Caco-2 (cell line): ENCODE results near the gene NPHP4. TPM values are rescaled to one million over a fixed set of nuclear protein-coding genes. Genes with fewer than 3 reads are reported as not detected.

Experiments used
- BruUV-seq: library from RNA; stranded (reverse); fragments of 400-500 nt; replicated peaks from 2 replicates; lab custom pipeline; 2021; lab: Mats Ljungman, UMichigan
- CTCF ChIA-PET: fragments of 300-600 bp; sonication (Branson Sonifier 250); formaldehyde crosslinking; loops from one replicate; lab custom pipeline; 2022; ENCODE audit warnings: antibody characterized with exemption; lab: Charles Lee
- POLR2A ChIA-PET: fragments of 300-600 bp; sonication (Branson Sonifier 250); formaldehyde crosslinking; loops from one replicate; lab custom pipeline; 2022; ENCODE audit warnings: antibody characterized with exemption; lab: Charles Lee
- DNase-seq, 2 experiments: peaks; one replicate each; pipeline versions ENCODE4 v3.0.0 to v3.0.0-alpha.2; 2020 to 2022
- H3K27me3 ChIP-seq: replicated peaks from 2 replicates; pipeline ENCODE4 v1.6.0; 2011; ENCODE audit warnings: low read length; ENCODE audit not compliant: control insufficient read depth, insufficient read depth
- H3K36me3 ChIP-seq: 2 replicates; pipeline ENCODE4 v1.5.1; 2011; ENCODE audit warnings: low read length; ENCODE audit not compliant: control insufficient read depth, insufficient read depth
- H3K4me1 ChIP-seq: fragments of 250-450 bp; sonication (Bioruptor Pico); 2 replicates; pipeline ENCODE4 v1.5.1; 2020; ENCODE audit warnings: mild to moderate bottlenecking
- H3K4me3 ChIP-seq: 2 replicates; pipeline ENCODE4 v1.5.1; 2011; ENCODE audit warnings: low read depth, mild to moderate bottlenecking, control low read depth, low read length
- H3K9me3 ChIP-seq: fragments of 250-450 bp; sonication (Bioruptor Pico); 2 replicates; pipeline ENCODE4 v1.5.1; 2020; ENCODE audit warnings: mild to moderate bottlenecking, moderate library complexity
- H3K27ac Mint-ChIP-seq: one replicate; pipeline ENCODE4 v1.8.0; 2022; ENCODE audit warnings: mixed read lengths; ENCODE audit not compliant: unreplicated experiment
- H3K27me3 Mint-ChIP-seq: one replicate; pipeline ENCODE4 v1.8.0; 2022; ENCODE audit warnings: mixed read lengths; ENCODE audit not compliant: insufficient read depth, unreplicated experiment
- H3K36me3 Mint-ChIP-seq: one replicate; pipeline ENCODE4 v1.8.0; 2022; ENCODE audit warnings: mild to moderate bottlenecking, mixed read lengths; ENCODE audit not compliant: insufficient read depth, unreplicated experiment
- H3K4me1 Mint-ChIP-seq: one replicate; pipeline ENCODE4 v1.8.0; 2022; ENCODE audit warnings: low read depth, mixed read lengths; ENCODE audit not compliant: unreplicated experiment
- H3K4me3 Mint-ChIP-seq: one replicate; pipeline ENCODE4 v1.8.0; 2022; ENCODE audit warnings: mild to moderate bottlenecking, moderate library complexity, mixed read lengths; ENCODE audit not compliant: unreplicated experiment
- H3K9me3 Mint-ChIP-seq: one replicate; pipeline ENCODE4 v1.8.0; 2022; ENCODE audit warnings: mixed read lengths; ENCODE audit not compliant: unreplicated experiment
- CTCF ChIP-seq, 2 experiments: fragments of 200-600 bp in 1 of 2; IDR thresholded peaks; 1 replicate in 1 of 2; 2 replicates in 1 of 2; pipeline versions ENCODE4 v1.5.1 to v1.8.0; 2011 to 2022; ENCODE audit warnings: antibody characterized with exemption in 1 of 2, control low read depth in 1 of 2, inconsistent platforms in 1 of 2, low read depth in 1 of 2, low read length in 1 of 2, mild to moderate bottlenecking in 1 of 2, moderate library complexity in 1 of 2; ENCODE audit not compliant: insufficient read depth in 1 of 2, severe bottlenecking in 1 of 2, unreplicated experiment in 1 of 2
- intact Hi-C: fragments of 100-400 bp; cut with micrococcal nuclease; formaldehyde crosslinking; loops from one replicate; pipeline ENCODE4 v1.10.0; 2022; ENCODE audit not compliant: unreplicated experiment
- total RNA-seq: library from RNA; stranded (reverse); gene quantifications from 2 replicates; pipeline ENCODE4 v1.2.3, GENCODE V29; 2022

The NPHP4 gene
- total RNA-seq, 1 experiment from 2014 or later = 12.3 TPM

GRCh38 chr1:5933676-5934057 is 58.6 kb downstream of the NPHP4 start:
- Mint-ChIP-seq H3K27me3 (no peaks in the 10 kb centered on the region), H3K9me3 (no peaks in the 10 kb centered on the region), H3K27ac (no peak overlapping the region), H3K4me3 (no peak overlapping the region), H3K36me3 (no peaks in the 10 kb centered on the region), H3K4me1 (no peaks in the 10 kb centered on the region)
- POLR2A ChIA-PET = no interaction called here
- H3K27me3 ChIP-seq = no peaks in the 10 kb centered on the region
- H3K4me3 ChIP-seq = no peak overlapping the region
- no peaks in the 10 kb centered on the region for H3K4me1 ChIP-seq
- no peaks in the 10 kb centered on the region for H3K36me3 ChIP-seq
- DNase-seq = no peak
- intact Hi-C loops = no loop called here
- TF ChIP-seq CTCF (IDR thresholded peaks at IDR 0.05; ENCODE audit: insufficient read depth in 1 of 2, low read depth in 1 of 2, low read length in 1 of 2, severe bottlenecking in 1 of 2, unreplicated experiment in 1 of 2) = no peak
- no TSS peak for BruUV-seq
- H3K9me3 ChIP-seq = no peaks in the 10 kb centered on the region
- CTCF ChIA-PET = no interaction called here

GRCh38 chr1:5933050-5933449 is 59.2 kb downstream of the NPHP4 start:
- CTCF ChIA-PET = no interaction called here
- no peaks in the 10 kb centered on the region for H3K36me3 Mint-ChIP-seq

GRCh38 chr1:5928714-5929400 is 63.4 kb downstream of the NPHP4 start:
- POLR2A ChIA-PET = no interaction called here
- no peak overlapping the region for H3K4me3 Mint-ChIP-seq
- BruUV-seq = no TSS peak
- H3K9me3 ChIP-seq = no peaks in the 10 kb centered on the region
- no peaks in the 10 kb centered on the region for H3K27me3 ChIP-seq
- H3K36me3 ChIP-seq = no peaks in the 10 kb centered on the region
- no peak overlapping the region for H3K27ac Mint-ChIP-seq
- no peak for DNase-seq
- H3K4me1 ChIP-seq = no peaks in the 10 kb centered on the region
- intact Hi-C loops = no loop called here
- no peaks in the 10 kb centered on the region for H3K9me3 Mint-ChIP-seq
- no peaks in the 10 kb centered on the region for H3K4me1 Mint-ChIP-seq
- H3K27me3 Mint-ChIP-seq = no peaks in the 10 kb centered on the region
- TF ChIP-seq CTCF (IDR thresholded peaks at IDR 0.05; ENCODE audit: insufficient read depth in 1 of 2, low read depth in 1 of 2, low read length in 1 of 2, severe bottlenecking in 1 of 2, unreplicated experiment in 1 of 2) = no peak
- no peak overlapping the region for H3K4me3 ChIP-seq
- CTCF ChIA-PET = no interaction called here
- H3K36me3 Mint-ChIP-seq = no peaks in the 10 kb centered on the region

More at GRCh38 chr1:5933050-5933449, 59.2 kb downstream of the NPHP4 start:
- Histone ChIP-seq H3K4me3 (no peak overlapping the region), H3K4me1 (no peaks in the 10 kb centered on the region), H3K36me3 (no peaks in the 10 kb centered on the region), H3K9me3 (no peaks in the 10 kb centered on the region), H3K27me3 (no peaks in the 10 kb centered on the region)
- no TSS peak for BruUV-seq
- no peak overlapping the region for H3K4me3 Mint-ChIP-seq
- DNase-seq = no peak
- H3K27me3 Mint-ChIP-seq = no peaks in the 10 kb centered on the region
- H3K9me3 Mint-ChIP-seq = no peaks in the 10 kb centered on the region
- intact Hi-C loops = no loop called here
- no peaks in the 10 kb centered on the region for H3K4me1 Mint-ChIP-seq
- no peak overlapping the region for H3K27ac Mint-ChIP-seq
- no peak for TF ChIP-seq CTCF (IDR thresholded peaks at IDR 0.05; ENCODE audit: insufficient read depth in 1 of 2, low read depth in 1 of 2, low read length in 1 of 2, severe bottlenecking in 1 of 2, unreplicated experiment in 1 of 2)
- POLR2A ChIA-PET = no interaction called here
